ENCODE data around the gene FANK1. TPM values are rescaled to one million over a fixed set of nuclear protein-coding genes. Genes with fewer than 3 reads are reported as not detected.

FANK1 gene
- total and polyA plus RNA-seq, 2 experiments from 2014 or later, result 2.9 to 6.0 TPM

- H3K4me1 ChIP-seq (ENCODE audit: insufficient read depth), result peaks cover 6% of the 10 kb centered on the region
- no peaks in the 10 kb centered on the region for H3K9me2 ChIP-seq (replicated peaks; ENCODE audit: insufficient read depth)
- no peaks in the 10 kb centered on the region for H3K79me2 ChIP-seq
- no peak overlapping the region for H2AFZ ChIP-seq
- no peaks in the 10 kb centered on the region for H3K9me3 ChIP-seq (ENCODE audit: low read depth)
- WGBS (ENCODE audit: low lambda C conversion rate, missing lambda C conversion rate), result 96% methylated on average over 4 of the region's 5 CpGs
- H3K4me2 ChIP-seq, result no peak overlapping the region
- no peaks in the 10 kb centered on the region for H3K27me3 ChIP-seq
- H3K27ac ChIP-seq, result no peak overlapping the region
- no peaks in the 10 kb centered on the region for H3K36me3 ChIP-seq (replicated peaks; ENCODE audit: insufficient read depth, low read depth)
- no peak for TF ChIP-seq CTCF (IDR thresholded peaks at IDR 0.05; ENCODE audit: poor library complexity)
- no peak for TF ChIP-seq EZH2 (IDR thresholded peaks at IDR 0.05; ENCODE audit: borderline replicate concordance)
- no peak for TF ChIP-seq EZH2phosphoT487 (IDR thresholded peaks at IDR 0.05; ENCODE audit: low read depth, severe bottlenecking, unreplicated experiment)
- H4K20me1 ChIP-seq (ENCODE audit: insufficient read depth, poor library complexity, severe bottlenecking), result no peaks in the 10 kb centered on the region
- no peak overlapping the region for H3K4me3 ChIP-seq
- no peak for DNase-seq (ENCODE audit: low spot score)
These were observed 109.9 kb downstream of the FANK1 start for GRCh38 chr10:126006264-126006663.

DNA sequence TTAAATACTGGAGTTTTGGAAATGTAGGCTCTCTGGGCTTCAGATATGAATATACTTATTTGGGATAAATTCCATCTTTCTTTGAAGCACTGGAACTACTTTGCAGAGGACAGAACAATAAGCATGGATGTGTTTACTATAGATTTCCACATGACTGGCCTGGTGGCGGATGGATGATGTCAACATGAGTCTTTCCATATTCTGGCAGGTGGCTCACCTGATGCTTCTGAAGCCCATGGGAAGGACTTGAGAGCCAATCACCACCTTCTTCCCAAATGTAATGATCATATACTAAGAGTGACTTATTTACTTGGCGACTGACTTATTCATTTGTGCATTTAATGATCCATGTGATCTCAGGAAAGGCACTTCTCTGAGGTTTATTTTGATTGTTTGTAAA lies 110.5 kb downstream of the FANK1 start:
- no peak overlapping the region for H3K4me2 ChIP-seq
- H3K4me3 ChIP-seq, result no peak overlapping the region
- no peaks in the 10 kb centered on the region for H3K36me3 ChIP-seq (replicated peaks; ENCODE audit: insufficient read depth, low read depth)
- peaks cover 6% of the 10 kb centered on the region for H3K4me1 ChIP-seq (ENCODE audit: insufficient read depth)
- no peak for DNase-seq (ENCODE audit: low spot score)
- no peaks in the 10 kb centered on the region for H3K9me3 ChIP-seq (ENCODE audit: low read depth)
- H4K20me1 ChIP-seq (ENCODE audit: insufficient read depth, poor library complexity, severe bottlenecking), result no peaks in the 10 kb centered on the region
- TF ChIP-seq EZH2phosphoT487 (IDR thresholded peaks at IDR 0.05; ENCODE audit: low read depth, severe bottlenecking, unreplicated experiment), result no peak
- no peak for TF ChIP-seq EZH2 (IDR thresholded peaks at IDR 0.05; ENCODE audit: borderline replicate concordance)
- no peak for TF ChIP-seq CTCF (IDR thresholded peaks at IDR 0.05; ENCODE audit: poor library complexity)
- 90% methylated on average over 2 of the region's 2 CpGs for WGBS (ENCODE audit: low lambda C conversion rate, missing lambda C conversion rate)
- H2AFZ ChIP-seq, result no peak overlapping the region
- H3K79me2 ChIP-seq, result no peaks in the 10 kb centered on the region
- H3K27me3 ChIP-seq, result no peaks in the 10 kb centered on the region
- no peaks in the 10 kb centered on the region for H3K9me2 ChIP-seq (replicated peaks; ENCODE audit: insufficient read depth)
- H3K27ac ChIP-seq, result no peak overlapping the region

- peaks cover 12% of the 10 kb centered on the region for H3K4me1 ChIP-seq (ENCODE audit: insufficient read depth)
- H3K4me2 ChIP-seq, result no peak overlapping the region
- no peaks in the 10 kb centered on the region for H3K9me2 ChIP-seq (replicated peaks; ENCODE audit: insufficient read depth)
- no peaks in the 10 kb centered on the region for H3K79me2 ChIP-seq
- TF ChIP-seq CTCF (IDR thresholded peaks at IDR 0.05; ENCODE audit: poor library complexity), result no peak
- no peak for TF ChIP-seq EZH2phosphoT487 (IDR thresholded peaks at IDR 0.05; ENCODE audit: low read depth, severe bottlenecking, unreplicated experiment)
- TF ChIP-seq EZH2 (IDR thresholded peaks at IDR 0.05; ENCODE audit: borderline replicate concordance), result no peak
- no peaks in the 10 kb centered on the region for H4K20me1 ChIP-seq (ENCODE audit: insufficient read depth, poor library complexity, severe bottlenecking)
- no peak overlapping the region for H2AFZ ChIP-seq
- WGBS (ENCODE audit: low lambda C conversion rate, missing lambda C conversion rate), result 58% methylated on average over 7 of the region's 7 CpGs
- no peak overlapping the region for H3K4me3 ChIP-seq
- H3K9me3 ChIP-seq (ENCODE audit: low read depth), result no peaks in the 10 kb centered on the region
- no peak for DNase-seq (ENCODE audit: low spot score)
- no peak overlapping the region for H3K27ac ChIP-seq
- no peaks in the 10 kb centered on the region for H3K27me3 ChIP-seq
- H3K36me3 ChIP-seq (replicated peaks; ENCODE audit: insufficient read depth, low read depth), result no peaks in the 10 kb centered on the region
These were observed 113.3 kb downstream of the FANK1 start for GRCh38 chr10:126009650-126010049.

DNA sequence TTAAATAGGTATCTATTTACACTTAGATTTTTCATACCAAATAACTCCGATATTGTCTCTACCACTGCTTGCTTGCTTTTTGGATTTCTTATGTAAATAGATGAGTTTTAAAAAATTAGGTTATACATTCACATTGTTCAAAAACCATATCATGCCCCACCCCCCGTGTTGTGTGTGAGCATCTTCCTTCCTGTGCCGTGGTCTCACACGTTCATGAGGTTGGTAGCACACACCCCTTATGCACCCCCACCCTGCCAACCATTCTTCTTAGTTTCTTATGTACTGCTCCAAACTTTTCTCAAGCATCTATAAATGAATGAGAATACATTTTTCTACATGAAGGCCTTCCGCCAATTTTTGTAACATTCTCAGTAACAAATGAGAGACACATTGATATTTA lies 115.6 kb downstream of the FANK1 start:
- Histone ChIP-seq H3K27ac (no peak overlapping the region), H3K27me3 (no peaks in the 10 kb centered on the region)

More for the DNA sequence above, 115.6 kb downstream of the FANK1 start:
- Histone ChIP-seq H2AFZ (no peak overlapping the region), H3K79me2 (no peaks in the 10 kb centered on the region), H3K4me2 (no peak overlapping the region), H3K36me3 (replicated peaks; ENCODE audit: insufficient read depth, low read depth) (no peaks in the 10 kb centered on the region), H4K20me1 (ENCODE audit: insufficient read depth, poor library complexity, severe bottlenecking) (no peaks in the 10 kb centered on the region), H3K9me2 (replicated peaks; ENCODE audit: insufficient read depth) (no peaks in the 10 kb centered on the region), H3K9me3 (ENCODE audit: low read depth) (no peaks in the 10 kb centered on the region), H3K4me1 (ENCODE audit: insufficient read depth) (peaks cover 12% of the 10 kb centered on the region), H3K4me3 (no peak overlapping the region)
- DNase-seq (ENCODE audit: low spot score), result no peak
- no peak for TF ChIP-seq EZH2 (IDR thresholded peaks at IDR 0.05; ENCODE audit: borderline replicate concordance)
- no peak for TF ChIP-seq EZH2phosphoT487 (IDR thresholded peaks at IDR 0.05; ENCODE audit: low read depth, severe bottlenecking, unreplicated experiment)
- TF ChIP-seq CTCF (IDR thresholded peaks at IDR 0.05; ENCODE audit: poor library complexity), result no peak
- 94% methylated on average over 5 of the region's 5 CpGs for WGBS (ENCODE audit: low lambda C conversion rate, missing lambda C conversion rate)
